Transverse colon (tissue), 4 donors: ENCODE results near the gene PET100.

Experiments used
- EP300 ChIP-seq: sonication (generic); formaldehyde crosslinking; IDR thresholded peaks from one replicate; pipeline ENCODE4 v1.6.1; 2017; ENCODE audit warnings: antibody characterized with exemption, low read depth
- POLR2AphosphoS5 ChIP-seq, 3 donors: sonication (generic); formaldehyde crosslinking; IDR thresholded peaks; one replicate each; pipeline ENCODE4 v1.6.1; 2016; ENCODE audit warnings: antibody characterized with exemption in 3 of 3
- TF ChIP-seq, protein P1 (sequence below), 5 experiments: fragments of 200-600 bp in 3 of 5; fragments of 450-650 bp in 2 of 5; sonication (generic) in 3 of 5; IDR thresholded peaks; 1 replicate in 2 of 5; 2 replicates in 3 of 5; pipeline ENCODE4 v1.5.1; 2016 to 2017; ENCODE audit warnings: antibody characterized with exemption in 5 of 5, inconsistent platforms in 3 of 5, mild to moderate bottlenecking in 2 of 5, moderate library complexity in 1 of 5

DNA sequence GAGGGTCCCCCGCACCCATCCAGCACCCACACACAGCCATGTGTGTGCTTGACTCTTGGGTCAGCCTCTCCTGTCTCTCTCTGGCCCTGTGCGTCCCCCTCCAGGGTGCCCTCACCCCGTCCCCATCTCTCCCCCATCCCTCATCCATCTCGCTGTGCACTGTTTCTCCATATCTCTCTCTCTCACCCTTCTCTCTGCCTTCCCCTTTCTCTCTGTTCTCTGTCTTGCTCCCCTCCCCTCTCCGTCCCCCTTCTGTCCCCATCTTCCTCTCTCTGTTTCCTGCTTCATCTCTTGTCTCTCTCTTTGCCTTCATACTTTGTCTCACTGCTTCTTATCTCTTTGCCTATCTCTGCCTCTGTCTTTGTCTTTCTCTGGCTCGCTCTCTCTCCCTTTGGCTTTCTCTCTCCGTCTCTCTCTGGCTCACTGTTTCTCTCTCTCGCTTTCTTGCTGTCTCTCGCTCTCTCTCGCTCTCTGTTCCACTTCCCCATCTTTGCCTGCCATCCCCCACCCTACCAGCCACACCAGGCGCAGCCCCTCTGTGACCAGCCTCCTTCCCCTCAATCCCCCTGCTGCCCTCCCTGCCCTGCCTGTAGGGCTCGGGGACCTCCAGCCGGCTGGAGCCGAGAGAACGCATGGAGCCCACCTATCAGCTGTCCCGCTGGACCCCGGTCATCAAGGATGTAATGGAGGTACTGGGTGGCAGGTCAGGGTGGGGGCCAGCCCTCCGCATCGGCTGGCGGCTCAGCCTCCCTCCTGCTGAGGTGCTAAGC lies 16.2 kb downstream of the PET100 start:
- TF ChIP-seq POLR2AphosphoS5 (IDR thresholded peaks at IDR 0.05) (no peak), EP300 (no peak)
- TF ChIP-seq, protein P1, sequence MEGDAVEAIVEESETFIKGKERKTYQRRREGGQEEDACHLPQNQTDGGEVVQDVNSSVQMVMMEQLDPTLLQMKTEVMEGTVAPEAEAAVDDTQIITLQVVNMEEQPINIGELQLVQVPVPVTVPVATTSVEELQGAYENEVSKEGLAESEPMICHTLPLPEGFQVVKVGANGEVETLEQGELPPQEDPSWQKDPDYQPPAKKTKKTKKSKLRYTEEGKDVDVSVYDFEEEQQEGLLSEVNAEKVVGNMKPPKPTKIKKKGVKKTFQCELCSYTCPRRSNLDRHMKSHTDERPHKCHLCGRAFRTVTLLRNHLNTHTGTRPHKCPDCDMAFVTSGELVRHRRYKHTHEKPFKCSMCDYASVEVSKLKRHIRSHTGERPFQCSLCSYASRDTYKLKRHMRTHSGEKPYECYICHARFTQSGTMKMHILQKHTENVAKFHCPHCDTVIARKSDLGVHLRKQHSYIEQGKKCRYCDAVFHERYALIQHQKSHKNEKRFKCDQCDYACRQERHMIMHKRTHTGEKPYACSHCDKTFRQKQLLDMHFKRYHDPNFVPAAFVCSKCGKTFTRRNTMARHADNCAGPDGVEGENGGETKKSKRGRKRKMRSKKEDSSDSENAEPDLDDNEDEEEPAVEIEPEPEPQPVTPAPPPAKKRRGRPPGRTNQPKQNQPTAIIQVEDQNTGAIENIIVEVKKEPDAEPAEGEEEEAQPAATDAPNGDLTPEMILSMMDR (IDR thresholded peaks at IDR 0.05): no peak
